H9 (cell line): ENCODE data around the gene PRKCZ. TPM values are rescaled to one million over a fixed set of nuclear protein-coding genes. Genes with fewer than 3 reads are reported as not detected.

Experiments used
- DNase-seq: peaks from one replicate; pipeline ENCODE4 v3.0.0-alpha.2; 2017
- H2AFZ ChIP-seq: one replicate; pipeline ENCODE4 v1.6.1; 2013; ENCODE audit warnings: mild to moderate bottlenecking, low read length, control low read depth, moderate library complexity
- H2AK5ac ChIP-seq: 2 replicates; pipeline ENCODE4 v1.6.1; 2013; ENCODE audit warnings: low read length, control low read depth, mixed read lengths; ENCODE audit not compliant: insufficient read length
- H2BK120ac ChIP-seq: one replicate; pipeline ENCODE4 v1.6.1; 2013; ENCODE audit warnings: low read depth, mild to moderate bottlenecking, low read length, control low read depth, inconsistent platforms; ENCODE audit not compliant: poor library complexity, severe bottlenecking
- H2BK12ac ChIP-seq: 2 replicates; pipeline ENCODE4 v1.6.1; 2013; ENCODE audit warnings: low read length, control low read depth, mixed read lengths, low read depth; ENCODE audit not compliant: insufficient read length
- H2BK15ac ChIP-seq: 2 replicates; pipeline ENCODE4 v1.6.1; 2013; ENCODE audit warnings: low read depth, low read length, control low read depth
- H2BK20ac ChIP-seq: one replicate; pipeline ENCODE4 v1.6.1; 2013; ENCODE audit warnings: low read depth, mild to moderate bottlenecking, low read length, control low read depth, inconsistent platforms; ENCODE audit not compliant: poor library complexity, severe bottlenecking
- H2BK5ac ChIP-seq: 2 replicates; pipeline ENCODE4 v1.6.1; 2013; ENCODE audit warnings: low read length, control low read depth, mixed read lengths; ENCODE audit not compliant: insufficient read length
- H3K14ac ChIP-seq: 2 replicates; pipeline ENCODE4 v1.6.1; 2013; ENCODE audit warnings: low read length, control low read depth; ENCODE audit not compliant: insufficient read depth
- H3K18ac ChIP-seq: 2 replicates; pipeline ENCODE4 v1.6.1; 2013; ENCODE audit warnings: low read depth, mild to moderate bottlenecking, mixed read lengths, low read length, control low read depth; ENCODE audit not compliant: insufficient read length
- H3K23ac ChIP-seq: 2 replicates; pipeline ENCODE4 v1.6.1; 2013; ENCODE audit warnings: low read length, control low read depth, mixed read lengths, low read depth; ENCODE audit not compliant: insufficient read length
- H3K23me2 ChIP-seq: 2 replicates; pipeline ENCODE4 v1.6.1; 2013; ENCODE audit warnings: low read depth, mild to moderate bottlenecking, mixed read lengths, low read length, control low read depth; ENCODE audit not compliant: insufficient read length, poor library complexity, severe bottlenecking
- H3K27ac ChIP-seq: 2 replicates; pipeline ENCODE4 v1.5.1; 2013; ENCODE audit warnings: low read length, control low read depth, mixed read lengths, low read depth; ENCODE audit not compliant: insufficient read length
- H3K27me3 ChIP-seq: 2 replicates; pipeline ENCODE4 v1.6.1; 2013; ENCODE audit warnings: low read length, control low read depth, inconsistent platforms; ENCODE audit not compliant: insufficient read depth
- H3K4ac ChIP-seq: 2 replicates; pipeline ENCODE4 v1.6.1; 2013; ENCODE audit warnings: low read depth, mild to moderate bottlenecking, control low read depth, inconsistent platforms, low read length, moderate library complexity
- H3K4me1 ChIP-seq: 2 replicates; pipeline ENCODE4 v1.6.1; 2013; ENCODE audit warnings: low read length, control low read depth, inconsistent platforms; ENCODE audit not compliant: insufficient read depth
- H3K4me2 ChIP-seq: 2 replicates; pipeline ENCODE4 v1.6.1; 2013; ENCODE audit warnings: low read length, control low read depth, mixed read lengths; ENCODE audit not compliant: insufficient read length, insufficient read depth
- H3K56ac ChIP-seq: 2 replicates; pipeline ENCODE4 v1.6.1; 2013; ENCODE audit warnings: low read depth, mild to moderate bottlenecking, mixed read lengths, low read length, control low read depth; ENCODE audit not compliant: insufficient read length
- H3K79me1 ChIP-seq: 2 replicates; pipeline ENCODE4 v1.6.1; 2013; ENCODE audit warnings: low read depth, mild to moderate bottlenecking, moderate library complexity, low read length, control low read depth, inconsistent platforms; ENCODE audit not compliant: insufficient read depth, poor library complexity, severe bottlenecking
- H3K79me2 ChIP-seq: 2 replicates; pipeline ENCODE4 v1.6.1; 2013; ENCODE audit warnings: low read length, control low read depth, inconsistent platforms; ENCODE audit not compliant: insufficient read depth
- H3K9ac ChIP-seq: 2 replicates; pipeline ENCODE4 v1.6.1; 2013; ENCODE audit warnings: low read length, control low read depth, mixed read lengths; ENCODE audit not compliant: insufficient read length; ENCODE audit errors: extremely low read depth
- H3K9me3 ChIP-seq: one replicate; pipeline ENCODE4 v1.6.1; 2013; ENCODE audit warnings: low read depth, low read length, inconsistent platforms; ENCODE audit not compliant: control insufficient read depth
- H3T11ph ChIP-seq: one replicate; pipeline ENCODE4 v1.6.1; 2013; ENCODE audit warnings: mild to moderate bottlenecking, low read length, control low read depth, inconsistent platforms
- H4K20me1 ChIP-seq: one replicate; pipeline ENCODE4 v1.6.1; 2013; ENCODE audit not compliant: control insufficient read depth, insufficient read length, insufficient read depth
- H4K5ac ChIP-seq: 2 replicates; pipeline ENCODE4 v1.6.1; 2013; ENCODE audit warnings: low read depth, mild to moderate bottlenecking, mixed read lengths, low read length, control low read depth; ENCODE audit not compliant: insufficient read length
- H4K8ac ChIP-seq: replicated peaks from 2 replicates; pipeline ENCODE4 v1.6.1; 2013; ENCODE audit warnings: low read length, control low read depth, mixed read lengths, low read depth; ENCODE audit not compliant: insufficient read length
- H4K91ac ChIP-seq: 2 replicates; pipeline ENCODE4 v1.6.1; 2013; ENCODE audit warnings: low read depth, mild to moderate bottlenecking, moderate library complexity, mixed read lengths, low read length, control low read depth; ENCODE audit not compliant: insufficient read length
- H3K27ac Mint-ChIP-seq, 3 experiments: 2 replicates in 2 of 3; 3 replicates in 1 of 3; pipeline ENCODE4 v1.8.0; 2020 to 2021; ENCODE audit warnings: mixed read lengths in 3 of 3, mild to moderate bottlenecking in 1 of 3, moderate library complexity in 1 of 3
- H3K27me3 Mint-ChIP-seq: 2 replicates; pipeline ENCODE4 v1.8.0; 2021; ENCODE audit warnings: low read depth, mild to moderate bottlenecking, moderate library complexity, mixed read lengths
- H3K36me3 Mint-ChIP-seq, 3 experiments: 2 replicates in 2 of 3; 3 replicates in 1 of 3; pipeline ENCODE4 v1.8.0; 2020 to 2021; ENCODE audit warnings: low read depth in 3 of 3, mixed read lengths in 3 of 3; ENCODE audit not compliant: insufficient read depth in 1 of 3
- H3K4me1 Mint-ChIP-seq, 2 experiments: 2 replicates each; pipeline ENCODE4 v1.8.0; 2020; ENCODE audit warnings: mixed read lengths in 2 of 2
- H3K4me3 Mint-ChIP-seq, 2 experiments: 2 replicates in 1 of 2; 3 replicates in 1 of 2; pipeline ENCODE4 v1.8.0; 2020 to 2021; ENCODE audit warnings: mild to moderate bottlenecking in 2 of 2, mixed read lengths in 2 of 2, moderate library complexity in 1 of 2
- H3K9me3 Mint-ChIP-seq, 2 experiments: 2 replicates in 1 of 2; 3 replicates in 1 of 2; pipeline ENCODE4 v1.8.0; 2020; ENCODE audit warnings: mild to moderate bottlenecking in 2 of 2, mixed read lengths in 2 of 2, moderate library complexity in 1 of 2
- WGBS: extraction: QIAGEN DNeasy Blood & Tissue Kit; methylation state at CpG from one replicate; pipeline ENCODE4 v1.1.7; 2013; ENCODE audit warnings: missing lambda C conversion rate, low lambda C conversion rate, mixed read lengths; ENCODE audit not compliant: insufficient read length; ENCODE audit errors: extremely low coverage; 5-methylcytosine and 5-hydroxymethylcytosine counted together
- total RNA-seq: library from RNA; stranded (reverse); gene quantifications from 2 replicates; pipeline ENCODE4 v1.2.1, GENCODE V29; 2021
- TF ChIP-seq, protein P1 (sequence below): fragments of 200-600 bp; sonication (generic); conservative IDR thresholded peaks from 3 replicates; pipeline ENCODE4 v1.8.0; 2021; ENCODE audit warnings: antibody characterized with exemption, mild to moderate bottlenecking

The PRKCZ gene
- total RNA-seq, 1 experiment from 2014 or later: 48.4 TPM

DNA sequence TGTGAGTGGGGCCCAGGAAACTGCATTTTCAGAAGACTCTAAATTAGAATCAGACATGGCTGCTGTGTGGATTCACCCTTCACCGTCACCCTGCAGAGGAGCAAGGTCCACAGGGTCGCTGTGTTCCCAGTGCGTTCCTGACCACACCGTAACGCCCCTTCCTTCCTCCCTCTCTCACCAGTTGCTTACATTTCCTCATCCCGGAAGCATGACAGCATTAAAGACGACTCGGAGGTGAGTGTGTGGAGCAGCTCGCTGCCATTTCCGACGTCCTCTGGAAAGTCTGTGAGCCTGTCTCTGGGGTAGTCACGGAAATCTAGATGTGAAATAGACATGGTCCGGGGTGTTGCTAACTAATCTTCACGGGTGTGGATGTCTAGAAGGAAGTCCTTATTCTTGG, 98.5 kb downstream of the PRKCZ start:
- no peaks in the 10 kb centered on the region for H3K27me3 ChIP-seq
- no peaks in the 10 kb centered on the region; a peak in 1 of 4 replicates for H3K4me1 Mint-ChIP-seq
- H3T11ph ChIP-seq: no peak overlapping the region
- no peak overlapping the region for H4K8ac ChIP-seq
- H2BK5ac ChIP-seq: no peak overlapping the region
- no peak overlapping the region for H2AFZ ChIP-seq
- no peaks in the 10 kb centered on the region for H3K9me3 Mint-ChIP-seq
- H4K20me1 ChIP-seq: no peaks in the 10 kb centered on the region
- no peak overlapping the region for H2BK15ac ChIP-seq
- no peak overlapping the region for H2BK20ac ChIP-seq
- H3K9me3 ChIP-seq: no peaks in the 10 kb centered on the region
- H2AK5ac ChIP-seq: no peak overlapping the region
- no peak overlapping the region for H3K4me3 Mint-ChIP-seq
- H3K27ac ChIP-seq: no peak overlapping the region
- WGBS: no CpG with 5 or more reads among the region's 14 CpGs
- no peaks in the 10 kb centered on the region for H3K4me1 ChIP-seq
- no peak for DNase-seq
- H3K79me2 ChIP-seq: no peaks in the 10 kb centered on the region
- no peaks in the 10 kb centered on the region; the same call in 1 of the 2 replicates for H3K27me3 Mint-ChIP-seq
- no peaks in the 10 kb centered on the region for H3K23me2 ChIP-seq
- TF ChIP-seq, protein P1, sequence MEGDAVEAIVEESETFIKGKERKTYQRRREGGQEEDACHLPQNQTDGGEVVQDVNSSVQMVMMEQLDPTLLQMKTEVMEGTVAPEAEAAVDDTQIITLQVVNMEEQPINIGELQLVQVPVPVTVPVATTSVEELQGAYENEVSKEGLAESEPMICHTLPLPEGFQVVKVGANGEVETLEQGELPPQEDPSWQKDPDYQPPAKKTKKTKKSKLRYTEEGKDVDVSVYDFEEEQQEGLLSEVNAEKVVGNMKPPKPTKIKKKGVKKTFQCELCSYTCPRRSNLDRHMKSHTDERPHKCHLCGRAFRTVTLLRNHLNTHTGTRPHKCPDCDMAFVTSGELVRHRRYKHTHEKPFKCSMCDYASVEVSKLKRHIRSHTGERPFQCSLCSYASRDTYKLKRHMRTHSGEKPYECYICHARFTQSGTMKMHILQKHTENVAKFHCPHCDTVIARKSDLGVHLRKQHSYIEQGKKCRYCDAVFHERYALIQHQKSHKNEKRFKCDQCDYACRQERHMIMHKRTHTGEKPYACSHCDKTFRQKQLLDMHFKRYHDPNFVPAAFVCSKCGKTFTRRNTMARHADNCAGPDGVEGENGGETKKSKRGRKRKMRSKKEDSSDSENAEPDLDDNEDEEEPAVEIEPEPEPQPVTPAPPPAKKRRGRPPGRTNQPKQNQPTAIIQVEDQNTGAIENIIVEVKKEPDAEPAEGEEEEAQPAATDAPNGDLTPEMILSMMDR: no peak
- no peak overlapping the region for H4K5ac ChIP-seq
- H3K18ac ChIP-seq: no peak overlapping the region
- no peak overlapping the region for H3K14ac ChIP-seq
- H3K36me3 Mint-ChIP-seq: peaks cover 2 to 29% (median 6%) of the 10 kb centered on the region in 3 experiments; a peak in 5 of 7 replicates
- no peak overlapping the region for H3K27ac Mint-ChIP-seq
- no peak overlapping the region for H3K4ac ChIP-seq
- no peak overlapping the region for H3K56ac ChIP-seq
- H3K79me1 ChIP-seq: no peaks in the 10 kb centered on the region
- H3K4me2 ChIP-seq: no peak overlapping the region
- H2BK120ac ChIP-seq: no peak overlapping the region
- no peak overlapping the region for H2BK12ac ChIP-seq
- no peak overlapping the region for H4K91ac ChIP-seq
- no peak overlapping the region for H3K9ac ChIP-seq
- H3K23ac ChIP-seq: no peak overlapping the region
